D341Med (cell line): ENCODE measurements around the gene PPP3CA.
A peak's percentile ranks its signal among the peaks of the same experiment; 100 is the strongest.
"Not testable (repeated sequence)": the region's sequence is repeated elsewhere in the genome, so short reads cannot be mapped to it uniquely, and the experiment has no call there.

Experiments
- DNase-seq: peaks from one replicate; pipeline ENCODE4 v3.0.0; 2012; ENCODE audit warnings: low spot score

Gene PPP3CA

DNA sequence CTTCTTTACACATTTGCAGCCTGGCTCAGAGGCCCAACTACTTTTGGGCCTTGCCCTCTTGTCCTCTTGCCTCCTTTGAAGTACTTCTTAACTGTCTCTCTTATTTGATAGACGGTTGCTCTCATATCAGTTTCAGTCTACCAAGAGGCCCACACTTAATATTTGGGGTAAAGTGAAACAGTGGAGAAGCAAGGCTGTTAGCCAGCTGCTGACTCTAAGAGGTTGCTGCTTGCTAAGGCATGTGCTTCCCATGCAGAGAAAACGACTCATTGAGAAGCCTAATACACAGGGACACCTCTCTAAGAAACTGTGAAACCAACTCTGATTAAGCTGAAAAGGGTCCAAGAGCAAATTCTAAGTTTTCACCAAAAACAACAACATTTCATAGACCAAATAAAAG lies 94.6 kb downstream of the PPP3CA start:
- DNase-seq = peak; percentile 23

DNA sequence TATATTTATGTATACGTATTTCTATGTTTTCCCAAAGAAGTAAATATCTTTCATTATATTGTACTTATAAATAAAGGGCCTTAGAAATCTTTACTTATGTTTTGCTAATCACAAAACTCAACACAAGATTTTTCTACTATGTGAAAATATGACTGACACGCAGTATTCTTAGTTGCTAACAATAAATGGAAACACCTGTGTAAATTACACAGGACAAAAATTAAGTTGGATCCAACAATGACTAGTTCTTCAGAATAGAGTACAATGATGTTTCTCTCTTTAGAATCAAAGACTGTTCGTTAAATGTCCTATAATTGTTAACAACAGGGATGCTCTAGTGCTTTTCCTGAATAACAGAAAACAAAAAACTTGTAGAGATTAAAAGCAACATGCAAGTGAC lies 96.1 kb downstream of the PPP3CA start:
- no peak for DNase-seq

DNA sequence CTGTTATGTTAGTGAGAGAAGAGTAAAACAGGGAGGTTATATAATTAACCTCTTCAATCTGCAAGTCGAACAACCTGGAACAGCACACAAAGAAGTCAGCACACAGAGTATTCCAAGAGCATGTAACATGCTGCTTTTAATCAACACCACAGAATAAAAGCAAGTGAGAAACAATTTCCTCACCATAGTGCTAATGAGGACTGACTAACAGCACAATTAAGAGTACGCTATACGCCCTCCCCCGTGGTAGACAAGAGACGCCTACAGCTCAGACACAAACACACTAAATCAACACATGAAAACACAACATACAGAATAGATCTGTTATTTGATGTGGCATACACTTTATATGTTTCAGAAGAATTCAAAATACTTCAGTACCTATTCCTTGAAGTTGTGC lies 103.0 kb downstream of the PPP3CA start:
- DNase-seq = no peak

DNA sequence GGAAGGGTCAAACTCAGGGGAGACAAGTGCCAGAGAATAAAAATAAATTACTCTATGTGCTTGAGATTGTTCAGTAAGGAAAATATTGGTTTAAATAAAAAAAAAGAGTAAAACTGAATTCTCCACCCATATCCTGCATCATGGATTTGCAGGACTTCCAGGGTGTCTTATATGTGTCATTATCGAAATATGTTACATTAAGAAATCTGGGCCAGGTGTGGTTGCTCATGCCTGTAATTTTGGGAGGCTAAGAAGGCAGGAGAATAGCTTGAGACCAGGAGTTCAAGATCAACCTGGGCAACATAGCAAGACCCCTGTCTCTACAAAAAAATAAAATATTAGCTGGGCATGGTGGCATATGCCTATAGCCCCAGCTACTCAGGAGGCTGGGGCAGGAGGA lies 104.9 kb downstream of the PPP3CA start:
- DNase-seq = no peak

DNA sequence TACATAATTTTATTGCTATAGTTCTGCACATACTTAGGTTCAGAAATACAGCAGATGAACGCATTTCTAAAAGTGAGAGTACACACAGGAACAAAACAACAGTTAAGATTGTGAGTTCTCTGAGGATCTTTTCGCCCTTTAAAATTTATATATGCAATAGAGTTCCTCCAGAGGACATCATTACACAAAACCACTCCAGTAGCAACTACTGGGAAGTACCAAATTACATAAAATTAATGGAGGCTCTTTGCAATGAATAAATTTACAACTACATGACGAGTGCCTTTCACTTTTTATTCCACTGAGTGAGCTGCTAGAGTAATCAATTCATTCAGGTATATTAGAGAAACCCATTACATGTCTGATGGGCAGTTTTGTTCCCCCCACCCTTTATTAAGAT lies 107.2 kb downstream of the PPP3CA start:
- DNase-seq = no peak

DNA sequence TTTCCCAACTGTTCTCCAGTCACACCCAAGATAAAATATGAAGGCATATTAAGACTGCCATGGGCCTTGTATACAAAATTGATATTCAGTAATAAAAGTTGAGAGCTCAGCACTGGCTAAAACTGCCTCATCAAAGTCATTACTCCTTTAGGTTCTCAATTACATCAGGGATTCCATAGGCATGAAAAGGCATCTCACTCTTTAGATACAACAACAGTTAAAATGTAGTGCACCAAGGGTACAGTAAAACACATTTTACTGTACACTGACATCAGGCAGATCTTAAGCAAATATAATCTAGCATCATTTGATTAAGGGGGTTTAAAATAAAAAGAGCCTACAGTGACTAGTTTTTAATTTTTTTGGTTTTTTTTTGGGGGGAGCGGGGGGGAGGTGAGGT lies 107.7 kb downstream of the PPP3CA start:
- DNase-seq = no peak

DNA sequence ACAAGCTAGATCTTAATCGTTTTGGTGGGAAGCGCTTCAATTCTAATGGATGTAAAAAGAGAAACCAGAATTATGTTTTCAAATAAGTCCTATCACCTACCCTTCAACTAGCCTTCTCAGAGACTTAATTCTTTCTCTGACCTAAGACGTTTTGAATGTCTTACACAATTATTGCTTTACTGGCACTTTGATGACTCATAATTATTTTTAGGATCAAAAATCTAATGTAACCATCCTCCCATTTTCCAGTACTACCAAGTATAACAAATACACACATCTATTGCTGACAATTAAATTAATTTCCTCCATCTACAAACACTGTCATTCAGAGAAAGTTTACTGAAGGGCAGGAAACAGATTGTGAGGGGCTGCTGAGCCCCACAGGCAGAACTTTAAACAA lies 108.6 kb downstream of the PPP3CA start:
- no peak for DNase-seq

DNA sequence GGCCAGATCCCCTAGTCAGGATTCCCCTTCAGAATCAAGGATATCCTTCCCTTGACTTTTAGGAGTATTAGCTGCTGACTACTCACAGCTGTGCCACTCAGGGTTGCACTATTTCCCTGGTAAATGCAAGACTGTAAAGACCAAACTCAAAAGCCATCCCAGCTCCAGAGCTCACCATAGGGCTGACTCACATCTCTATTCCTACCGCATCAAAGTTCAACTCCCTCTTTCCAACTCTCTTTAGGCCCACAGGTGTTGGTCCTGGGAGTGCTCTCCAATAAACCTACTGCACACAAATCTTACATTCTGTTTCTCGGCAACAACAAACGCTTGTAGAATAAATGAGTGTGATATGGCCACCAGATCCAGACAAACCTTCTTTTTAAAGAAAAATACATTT lies 109.6 kb downstream of the PPP3CA start:
- DNase-seq = no peak

DNA sequence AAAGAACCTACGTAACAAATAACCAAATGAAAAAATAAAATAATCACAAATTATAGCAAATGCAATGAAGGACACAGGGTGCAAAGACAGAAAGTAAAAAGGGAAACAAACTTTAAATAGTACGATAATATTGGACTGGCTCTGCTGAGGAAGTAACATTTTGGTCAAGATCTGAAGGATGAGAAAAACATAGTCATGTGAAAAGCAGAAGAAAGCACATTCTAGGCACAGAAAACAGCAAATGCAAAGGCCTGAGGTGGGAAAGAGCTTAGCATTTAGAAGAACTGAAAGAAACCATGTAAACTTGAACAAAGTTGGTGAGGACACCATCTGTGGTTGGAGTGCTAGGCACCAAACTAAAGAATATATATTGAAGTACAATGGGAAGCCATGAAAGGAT lies 111.2 kb downstream of the PPP3CA start:
- no peak for DNase-seq

DNA sequence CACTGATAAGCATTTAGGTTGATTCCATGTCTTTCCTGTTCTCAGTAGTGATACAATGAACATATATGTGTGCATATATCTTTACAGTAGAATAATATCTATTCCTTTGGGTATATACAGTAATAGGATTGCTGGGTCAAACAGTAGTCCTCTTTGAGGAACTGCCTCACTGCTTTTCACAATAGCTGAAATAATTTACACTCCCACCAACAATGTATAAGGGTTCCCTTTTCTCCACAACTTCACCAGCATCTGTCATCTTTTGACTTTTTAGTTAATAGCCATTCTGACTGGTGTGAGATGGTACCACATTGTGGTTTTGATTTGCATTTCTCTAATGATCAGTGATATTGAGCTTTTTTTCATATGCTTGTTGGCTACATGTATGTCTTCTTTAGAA lies 113.2 kb downstream of the PPP3CA start:
- not testable (repeated sequence) for DNase-seq

DNA sequence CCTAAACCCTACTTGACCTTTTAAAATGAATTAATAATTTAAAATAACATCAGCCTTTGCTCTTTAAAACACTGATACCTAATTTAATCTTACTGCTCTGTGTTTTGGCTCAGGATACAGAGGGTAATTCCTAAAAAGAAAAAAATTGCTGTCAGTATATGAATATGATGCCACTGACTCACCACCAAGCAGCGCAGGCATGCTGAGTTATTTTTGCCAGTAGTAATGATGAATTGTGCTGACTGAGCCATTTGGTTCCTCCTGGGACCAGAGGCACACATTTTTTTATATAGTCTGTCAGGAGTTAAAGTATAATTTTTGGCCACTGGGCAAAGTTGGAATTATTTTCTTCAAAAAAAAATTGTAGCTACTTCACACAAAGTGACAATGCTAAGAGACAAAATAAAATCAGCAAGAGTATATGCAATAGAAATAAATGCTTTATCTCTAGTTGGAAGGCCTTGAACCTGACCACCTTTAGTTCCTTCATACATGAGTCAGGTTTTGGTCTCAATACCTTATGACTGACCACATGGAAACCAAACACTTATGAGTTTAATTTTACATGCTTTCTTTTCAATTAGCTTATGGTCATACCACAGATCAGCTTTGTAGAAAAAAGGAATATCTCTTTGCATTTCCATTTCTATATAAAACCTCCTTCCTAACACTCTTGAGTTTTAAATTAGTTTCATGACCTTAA lies 115.1 kb downstream of the PPP3CA start:
- no peak for DNase-seq

DNA sequence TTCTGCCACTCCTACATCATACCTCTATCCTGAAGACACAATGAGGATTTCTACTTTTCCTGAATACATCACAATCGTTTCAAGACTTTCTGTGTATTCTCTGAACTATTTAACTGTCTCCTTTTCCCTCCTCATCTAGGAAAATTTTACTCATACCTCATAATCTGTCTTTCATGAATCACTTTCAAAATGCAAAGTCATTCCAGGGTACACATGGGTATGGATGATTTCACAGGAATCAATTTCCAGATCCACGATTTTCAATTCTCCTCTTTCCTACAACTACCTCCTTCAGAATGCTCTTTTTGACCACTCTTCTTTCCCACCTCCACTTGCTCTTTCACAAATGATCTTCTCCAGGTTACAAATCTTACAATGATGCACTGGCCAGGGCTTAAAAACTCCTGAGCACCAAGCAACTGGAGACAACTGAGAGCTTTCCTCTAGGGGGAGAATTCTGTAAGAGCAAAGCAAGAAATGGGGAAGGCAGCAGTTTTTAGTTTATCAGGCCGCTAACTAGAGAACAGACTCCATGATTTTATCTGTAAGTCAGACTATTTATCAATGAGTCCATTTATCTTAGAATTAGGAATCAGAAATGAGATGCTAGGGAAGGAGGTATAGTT lies 116.4 kb downstream of the PPP3CA start:
- DNase-seq = no peak

DNA sequence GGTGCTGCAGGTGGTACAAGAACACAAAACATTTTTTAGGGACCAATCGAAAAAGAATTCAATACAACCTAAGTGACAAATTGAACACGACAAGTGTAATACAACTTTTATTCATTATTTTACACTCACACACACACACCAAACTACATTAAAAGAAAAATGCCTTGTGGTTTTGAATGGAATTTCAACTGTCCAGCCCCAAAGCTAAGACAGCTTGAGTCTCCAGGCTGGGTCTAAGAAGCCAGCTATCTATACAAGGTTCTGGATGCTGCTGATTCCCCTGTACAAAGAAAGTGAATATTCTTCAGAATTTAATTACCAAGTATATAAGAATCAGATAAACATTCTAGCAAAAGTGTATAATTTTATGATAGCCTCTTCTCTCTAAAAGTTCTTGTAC lies 118.2 kb downstream of the PPP3CA start:
- no peak for DNase-seq

DNA sequence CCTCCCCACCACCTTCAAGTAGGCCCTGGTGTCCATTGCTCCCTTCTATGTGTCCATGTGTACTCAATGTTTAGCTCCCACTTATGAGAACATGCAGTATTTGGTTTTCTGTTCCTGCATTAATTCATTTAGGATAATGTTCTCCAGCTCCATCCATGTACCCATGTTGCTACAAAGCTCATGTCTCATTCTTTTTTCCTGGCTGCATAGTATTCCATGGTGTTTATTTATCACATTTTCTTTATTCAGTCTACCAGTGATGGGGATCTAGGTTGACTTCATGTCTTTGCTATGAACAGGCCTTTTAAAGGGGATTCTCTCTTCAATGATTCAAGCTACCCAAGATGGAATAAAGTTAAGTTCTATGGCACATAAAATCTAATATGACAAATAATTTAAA lies 119.6 kb downstream of the PPP3CA start:
- no peak for DNase-seq

DNA sequence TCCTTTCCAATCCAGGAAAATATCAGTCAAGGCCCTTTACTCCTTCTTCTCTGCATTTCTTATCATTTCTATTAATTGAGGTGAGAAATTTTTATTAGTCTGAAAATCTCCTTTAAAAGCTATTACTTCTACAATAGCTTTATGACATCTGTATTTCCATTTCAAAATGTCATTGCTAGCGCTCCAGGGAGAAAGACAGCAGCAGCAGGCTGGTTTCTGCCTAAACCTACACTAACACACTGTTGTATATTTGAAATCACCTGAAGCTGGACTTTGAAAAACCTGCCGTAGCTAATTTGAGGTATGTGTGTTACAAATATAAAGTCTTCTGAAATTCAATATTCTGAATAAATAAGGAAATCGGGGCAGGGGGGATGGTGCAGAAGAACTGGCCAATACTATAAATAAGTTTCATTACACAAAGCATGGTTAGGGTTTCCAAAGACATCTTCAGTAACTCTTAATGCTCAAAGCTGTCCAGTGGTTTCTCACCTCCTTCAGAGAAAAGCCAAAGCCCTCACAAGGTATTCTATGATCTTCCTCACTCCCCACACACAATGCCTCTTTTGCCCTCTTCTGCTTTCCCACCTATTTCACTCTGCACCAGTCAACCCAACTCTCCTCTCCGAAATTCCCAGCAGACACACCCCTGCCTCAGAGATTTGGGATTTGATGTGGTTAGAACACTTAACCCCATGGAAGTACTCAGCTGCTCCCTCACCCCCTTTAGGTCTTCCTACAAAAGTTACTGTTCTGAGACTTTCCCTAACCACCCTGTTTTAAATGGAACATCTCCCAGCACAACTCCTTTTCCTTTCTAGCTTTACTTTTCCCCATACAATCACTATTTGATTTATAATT lies 122.7 kb downstream of the PPP3CA start:
- DNase-seq = no peak

DNA sequence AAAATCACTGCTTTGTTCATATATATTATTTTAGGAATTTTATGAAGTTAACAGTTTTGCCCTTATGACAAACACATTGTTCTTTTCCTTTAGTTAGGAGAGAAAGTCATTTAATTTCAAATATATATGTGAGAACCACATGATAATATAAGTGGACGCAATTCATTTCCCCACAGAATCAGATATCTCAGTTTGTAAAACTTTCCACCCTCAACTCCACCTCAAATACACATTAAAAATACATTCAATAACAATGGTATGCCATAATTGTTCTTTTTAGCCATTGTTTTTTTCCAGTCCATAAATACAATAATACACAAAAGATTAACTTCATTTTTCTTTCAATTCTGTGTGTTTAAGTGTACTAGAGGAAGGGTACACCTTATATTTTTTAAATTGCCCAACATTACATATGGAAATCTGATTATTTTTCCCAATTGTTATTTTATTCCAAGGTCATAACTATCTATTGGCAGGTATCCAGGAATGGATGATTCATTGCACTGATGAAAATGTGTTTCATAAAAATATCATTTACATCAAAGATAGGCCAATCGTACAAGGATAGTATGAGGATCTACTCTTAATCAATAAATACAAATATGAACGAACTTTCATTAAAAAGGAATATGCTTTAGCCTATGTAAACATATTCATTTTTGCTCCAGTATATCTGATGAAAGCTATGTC lies 125.0 kb downstream of the PPP3CA start:
- DNase-seq = no peak

DNA sequence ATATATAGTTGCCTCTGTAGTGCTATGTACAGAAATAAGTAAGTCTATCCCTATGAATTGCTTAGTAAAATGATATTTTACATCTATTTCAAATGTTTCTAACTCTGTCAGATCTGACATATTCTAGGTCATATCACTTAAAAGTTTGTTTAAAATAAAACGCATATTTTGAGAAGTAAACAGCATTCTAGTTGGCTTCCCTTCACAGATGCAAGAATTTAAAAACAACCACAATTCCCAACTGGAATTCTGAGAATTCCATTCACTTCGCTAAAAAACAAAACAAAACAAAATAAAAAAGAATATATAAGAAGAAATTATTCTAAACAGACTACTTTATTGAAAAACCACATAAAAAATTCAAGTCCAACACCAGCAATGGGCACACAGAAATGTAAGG lies 126.0 kb downstream of the PPP3CA start:
- DNase-seq = no peak

DNA sequence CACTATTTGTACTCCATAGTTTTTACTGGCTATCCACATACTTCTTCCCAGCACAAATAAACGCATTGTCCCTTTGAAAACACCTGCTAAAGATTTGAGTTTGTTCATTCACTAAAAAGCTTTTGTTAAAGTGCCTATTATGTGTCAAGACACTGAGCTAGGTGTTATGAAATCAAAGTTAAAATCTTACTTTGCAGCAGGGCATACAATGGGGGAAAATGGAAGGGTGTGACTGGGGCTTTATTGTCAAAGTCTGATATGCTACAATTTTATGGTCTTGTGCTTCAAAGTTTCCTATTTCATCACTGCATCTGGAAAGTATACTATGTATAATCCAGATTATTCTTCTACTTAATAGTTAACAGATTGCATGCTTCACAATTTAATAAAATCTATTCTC lies 128.4 kb downstream of the PPP3CA start:
- no peak for DNase-seq

DNA sequence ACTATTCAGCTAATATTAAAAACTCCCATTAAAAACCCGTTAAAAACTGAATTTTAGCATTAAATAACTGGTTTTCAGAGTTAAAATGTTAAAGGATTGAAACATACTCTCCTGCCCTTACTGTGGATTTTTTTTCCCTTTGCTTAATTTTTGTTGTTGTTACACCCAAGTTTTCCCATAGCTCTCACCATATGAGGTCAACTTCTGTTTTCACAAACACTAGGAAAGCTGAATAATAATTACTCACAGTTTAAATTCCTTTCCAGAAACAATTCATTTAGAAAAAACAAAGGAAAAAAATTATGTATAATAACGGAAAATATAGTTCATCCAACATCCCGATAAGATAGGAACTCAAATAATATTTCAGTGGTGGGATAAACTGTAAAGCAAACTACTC lies 129.0 kb downstream of the PPP3CA start:
- DNase-seq = no peak

DNA sequence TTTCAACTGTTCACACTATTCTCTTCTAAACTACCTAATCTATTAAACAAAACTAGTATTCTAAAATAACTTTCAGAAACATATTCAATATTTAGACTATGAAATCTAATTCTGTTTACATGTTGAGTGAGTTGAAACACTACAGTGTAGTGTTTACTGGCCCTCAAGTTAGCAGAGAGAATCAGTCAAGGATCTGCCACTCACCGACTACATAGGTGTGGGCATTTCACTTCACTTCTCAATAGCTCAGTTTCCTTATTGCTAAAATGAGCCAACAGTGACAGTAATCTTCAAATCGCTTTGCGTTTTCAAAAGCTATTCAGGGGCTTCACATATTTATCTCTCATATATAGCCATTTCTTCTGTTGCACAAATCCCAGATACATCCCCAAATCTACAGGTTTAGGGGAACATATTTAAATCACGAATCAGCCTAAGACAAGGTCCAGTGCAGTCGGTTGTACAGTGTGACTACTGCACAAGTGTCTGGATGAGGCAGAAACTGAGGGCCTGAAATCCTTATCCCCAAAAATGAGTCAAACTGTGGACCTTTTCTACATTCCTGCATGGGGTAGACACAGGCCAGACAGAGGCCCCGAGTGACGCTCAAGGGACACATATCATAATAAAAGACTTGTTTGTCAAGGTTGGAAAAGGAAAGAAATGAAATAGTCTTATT lies 129.8 kb downstream of the PPP3CA start:
- DNase-seq = no peak

DNA sequence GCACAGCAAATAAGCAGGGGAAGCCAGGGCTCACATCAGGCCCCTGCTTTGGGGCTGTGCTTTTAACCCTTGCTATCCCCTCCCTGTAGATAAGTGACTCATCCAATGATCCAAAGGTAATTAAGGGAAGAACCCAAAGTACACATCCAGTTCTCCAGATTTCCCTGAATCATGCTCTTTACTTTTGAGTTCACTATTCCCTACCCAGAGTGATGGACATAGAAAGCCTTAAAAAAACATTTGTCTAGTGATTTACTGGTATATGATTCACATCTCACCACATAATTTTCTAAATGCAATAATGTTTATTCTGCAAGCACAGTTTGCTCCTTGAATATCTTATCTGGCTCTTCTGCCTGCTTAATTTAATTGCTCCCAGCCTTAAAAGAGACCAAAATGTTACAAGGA lies 136.2 kb downstream of the PPP3CA start:
- DNase-seq = no peak

DNA sequence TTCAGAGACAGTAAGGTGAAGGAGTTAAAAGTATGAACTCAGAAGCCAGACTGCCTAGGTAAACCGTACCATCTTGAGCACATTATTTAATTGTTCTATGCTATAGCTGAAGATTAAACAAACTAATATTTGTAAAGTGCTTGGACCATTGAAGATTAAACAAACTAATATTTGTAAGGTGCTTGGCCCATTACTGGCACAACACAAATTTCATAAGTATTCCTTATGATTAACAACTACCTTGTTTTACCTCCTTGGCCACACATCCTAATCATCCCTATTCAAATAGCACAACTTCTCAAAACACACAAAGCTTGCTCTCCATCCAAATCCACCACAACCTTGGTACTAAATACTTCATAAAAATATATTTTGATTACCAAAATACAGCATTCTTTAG lies 137.0 kb downstream of the PPP3CA start:
- DNase-seq = no peak
